HEK293T (cell line): ENCODE data around the gene SEMA3B.

Source experiments
- FOXA1 ChIP-seq: fragments of 450-650 bp; IDR thresholded peaks from 2 replicates; pipeline ENCODE4 v1.6.1; 2016; ENCODE audit warnings: mild to moderate bottlenecking
- SUZ12 ChIP-seq: fragments of 450-650 bp; IDR thresholded peaks from 2 replicates; pipeline ENCODE4 v1.6.1; 2016; ENCODE audit warnings: mild to moderate bottlenecking
- TF ChIP-seq, protein P1 (sequence below): fragments of 450-650 bp; IDR thresholded peaks from 2 replicates; pipeline ENCODE4 v1.6.1; 2016

DNA sequence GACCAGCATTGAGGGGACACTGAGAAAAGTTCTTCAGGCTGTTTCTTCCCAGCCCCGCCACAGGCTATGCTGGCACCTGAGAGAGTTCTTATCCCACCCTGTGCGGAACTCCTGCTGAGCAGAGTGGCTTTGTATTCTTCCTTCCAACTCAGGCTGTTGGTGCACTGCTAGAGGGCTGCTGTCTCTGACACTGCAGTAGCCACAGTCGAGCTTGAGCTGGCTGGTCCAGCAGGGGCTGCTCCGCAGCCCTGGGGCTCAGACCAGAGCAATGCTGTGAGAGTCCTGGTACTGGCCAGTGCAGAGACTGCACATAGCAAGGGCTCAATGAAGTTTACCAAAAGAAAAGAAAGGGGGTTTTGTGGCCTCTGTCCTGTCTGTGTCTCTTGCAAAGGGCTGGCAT is 29.3 kb upstream of the SEMA3B start:
- no peak for TF ChIP-seq SUZ12
- TF ChIP-seq FOXA1 = no peak
- TF ChIP-seq, protein P1, sequence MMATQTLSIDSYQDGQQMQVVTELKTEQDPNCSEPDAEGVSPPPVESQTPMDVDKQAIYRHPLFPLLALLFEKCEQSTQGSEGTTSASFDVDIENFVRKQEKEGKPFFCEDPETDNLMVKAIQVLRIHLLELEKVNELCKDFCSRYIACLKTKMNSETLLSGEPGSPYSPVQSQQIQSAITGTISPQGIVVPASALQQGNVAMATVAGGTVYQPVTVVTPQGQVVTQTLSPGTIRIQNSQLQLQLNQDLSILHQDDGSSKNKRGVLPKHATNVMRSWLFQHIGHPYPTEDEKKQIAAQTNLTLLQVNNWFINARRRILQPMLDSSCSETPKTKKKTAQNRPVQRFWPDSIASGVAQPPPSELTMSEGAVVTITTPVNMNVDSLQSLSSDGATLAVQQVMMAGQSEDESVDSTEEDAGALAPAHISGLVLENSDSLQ = no peak
